IMR-90 (cell line): ENCODE results near the gene DCDC1. TPM values are rescaled to one million over a fixed set of nuclear protein-coding genes. Genes with fewer than 3 reads are reported as not detected.

ENCODE experiments used
- ATAC-seq: fragments of 200-7000 bp; cut with Tn5 transposase; 2 replicates; pipeline ENCODE4 v1.9.1; 2020; ENCODE audit warnings: low read depth, mild to moderate bottlenecking, moderate library complexity
- BruUV-seq: library from RNA; stranded (reverse); fragments of 400-500 nt; replicated peaks from 2 replicates; lab custom pipeline; 2021; lab: Mats Ljungman, UMichigan
- CTCF ChIA-PET: fragments of 300-600 bp; formaldehyde crosslinking; extraction: SDS; loops from one replicate; lab custom pipeline; 2021; ENCODE audit warnings: antibody characterized with exemption; lab: Yijun Ruan, JAX
- POLR2A ChIA-PET: fragments of 300-600 bp; sonication (Branson Sonifier 250); formaldehyde crosslinking; loops from one replicate; lab custom pipeline; 2022; ENCODE audit warnings: antibody characterized with exemption; ENCODE audit not compliant: unreplicated experiment; lab: Charles Lee
- DNase-seq: peaks from one replicate; pipeline ENCODE4 v3.0.0; 2013
- H2AFZ ChIP-seq: replicated peaks from 2 replicates; pipeline ENCODE3; 2013; ENCODE audit warnings: low read length, mild to moderate bottlenecking; ENCODE audit not compliant: poor library complexity
- H2AK5ac ChIP-seq: 2 replicates; pipeline ENCODE4 v1.6.1; 2013; ENCODE audit warnings: low read depth, low read length, inconsistent platforms
- H2AK9ac ChIP-seq: replicated peaks from 2 replicates; pipeline ENCODE3; 2013; ENCODE audit warnings: mild to moderate bottlenecking, low read depth, low read length, moderate library complexity; ENCODE audit not compliant: poor library complexity
- H2BK120ac ChIP-seq: 2 replicates; pipeline ENCODE4 v1.6.1; 2013; ENCODE audit warnings: low read depth, low read length, inconsistent platforms
- H2BK15ac ChIP-seq: 3 replicates; pipeline ENCODE4 v1.6.1; 2013; ENCODE audit warnings: low read depth, low read length, inconsistent platforms
- H2BK20ac ChIP-seq: 2 replicates; pipeline ENCODE4 v1.6.1; 2013; ENCODE audit warnings: low read depth, mild to moderate bottlenecking, inconsistent platforms, low read length, moderate library complexity
- H2BK5ac ChIP-seq: 2 replicates; pipeline ENCODE4 v1.6.1; 2013; ENCODE audit warnings: mild to moderate bottlenecking, low read depth, low read length, inconsistent platforms; ENCODE audit not compliant: poor library complexity, severe bottlenecking
- H3K14ac ChIP-seq: replicated peaks from 2 replicates; pipeline ENCODE4 v1.6.1; 2013; ENCODE audit warnings: low read depth, low read length, inconsistent platforms
- H3K18ac ChIP-seq: 2 replicates; pipeline ENCODE4 v1.6.1; 2013; ENCODE audit warnings: low read depth, low read length, control low read depth
- H3K23ac ChIP-seq: 2 replicates; pipeline ENCODE4 v1.6.1; 2013; ENCODE audit warnings: low read depth, low read length, inconsistent platforms
- H3K27ac ChIP-seq: 2 replicates; pipeline ENCODE4 v1.5.1; 2013; ENCODE audit warnings: mild to moderate bottlenecking, control low read depth, low read length; ENCODE audit not compliant: insufficient read depth
- H3K27me3 ChIP-seq: 2 replicates; pipeline ENCODE4 v1.6.1; 2013; ENCODE audit warnings: low read length; ENCODE audit not compliant: control insufficient read depth, insufficient read depth
- H3K36me3 ChIP-seq: 2 replicates; pipeline ENCODE4 v1.6.1; 2013; ENCODE audit warnings: low read length, mixed read lengths; ENCODE audit not compliant: control insufficient read depth, insufficient read depth
- H3K4ac ChIP-seq: 2 replicates; pipeline ENCODE4 v1.6.1; 2013; ENCODE audit warnings: low read depth, low read length, inconsistent platforms
- H3K4me1 ChIP-seq: 2 replicates; pipeline ENCODE4 v1.6.1; 2013; ENCODE audit warnings: low read length, mixed read lengths; ENCODE audit not compliant: control insufficient read depth, insufficient read depth
- H3K4me2 ChIP-seq: 2 replicates; pipeline ENCODE4 v1.6.1; 2013; ENCODE audit warnings: low read depth, mild to moderate bottlenecking, control low read depth, low read length, moderate library complexity
- H3K4me3 ChIP-seq: 2 replicates; pipeline ENCODE4 v1.5.1; 2013; ENCODE audit warnings: low read depth, mild to moderate bottlenecking, control low read depth, low read length, moderate library complexity; ENCODE audit not compliant: insufficient read depth
- H3K56ac ChIP-seq: 2 replicates; pipeline ENCODE4 v1.6.1; 2013; ENCODE audit warnings: low read length, inconsistent platforms; ENCODE audit not compliant: insufficient read depth; ENCODE audit errors: extremely low read depth
- H3K79me1 ChIP-seq, 2 experiments: 2 replicates each; pipeline ENCODE4 v1.6.1; 2013; ENCODE audit warnings: low read length in 2 of 2, inconsistent platforms in 1 of 2, low read depth in 1 of 2
- H3K9ac ChIP-seq: 2 replicates; pipeline ENCODE4 v1.6.1; 2013; ENCODE audit warnings: low read depth, low read length, control low read depth
- H3K9me1 ChIP-seq: 2 replicates; pipeline ENCODE4 v1.6.1; 2013; ENCODE audit warnings: low read length, inconsistent platforms; ENCODE audit not compliant: insufficient read depth
- H3K9me3 ChIP-seq: 2 replicates; pipeline ENCODE4 v1.6.1; 2013; ENCODE audit warnings: low read length; ENCODE audit not compliant: control insufficient read depth, insufficient read depth
- H4K20me1 ChIP-seq: 2 replicates; pipeline ENCODE4 v1.6.1; 2013; ENCODE audit warnings: low read length, inconsistent platforms; ENCODE audit not compliant: insufficient read depth
- H4K5ac ChIP-seq: 2 replicates; pipeline ENCODE4 v1.6.1; 2013; ENCODE audit warnings: mild to moderate bottlenecking, low read depth, low read length, control low read depth
- H4K8ac ChIP-seq, 2 experiments: 2 replicates each; pipeline ENCODE4 v1.6.1; 2013; ENCODE audit warnings: low read depth in 2 of 2, low read length in 2 of 2, control low read depth in 1 of 2, inconsistent platforms in 1 of 2
- H4K91ac ChIP-seq: 2 replicates; pipeline ENCODE4 v1.6.1; 2013; ENCODE audit warnings: low read depth, low read length, inconsistent platforms; ENCODE audit not compliant: insufficient read depth
- BHLHE40 ChIP-seq: fragments of 150-350 bp; IDR thresholded peaks from 2 replicates; pipeline ENCODE4 v1.6.1; 2016; ENCODE audit warnings: mild to moderate bottlenecking, low read depth, low read length
- FOS ChIP-seq: fragments of 150-350 bp; IDR thresholded peaks from 2 replicates; pipeline ENCODE4 v1.6.1; 2016; ENCODE audit warnings: low read depth, low read length
- MAFK ChIP-seq: IDR thresholded peaks from 2 replicates; pipeline ENCODE4 v1.6.1; 2012; ENCODE audit warnings: low read depth, low read length, improper control_type of control experiment
- MAZ ChIP-seq: IDR thresholded peaks from 2 replicates; pipeline ENCODE4 v1.6.1; 2012; ENCODE audit warnings: low read depth, mild to moderate bottlenecking, low read length, improper control_type of control experiment, moderate library complexity, borderline replicate concordance
- MXI1 ChIP-seq: IDR thresholded peaks from 2 replicates; pipeline ENCODE4 v1.6.1; 2012; ENCODE audit warnings: low read depth, mild to moderate bottlenecking, low read length, moderate library complexity, borderline replicate concordance
- NFE2L2 ChIP-seq: fragments of 150-350 bp; IDR thresholded peaks from 2 replicates; pipeline ENCODE4 v1.6.1; 2016; ENCODE audit warnings: low read depth, mild to moderate bottlenecking, low read length
- RCOR1 ChIP-seq: IDR thresholded peaks from 2 replicates; pipeline ENCODE4 v1.6.1; 2012; ENCODE audit warnings: mild to moderate bottlenecking, low read length, improper control_type of control experiment; ENCODE audit not compliant: insufficient replicate concordance
- SMC3 ChIP-seq: fragments of 150-350 bp; IDR thresholded peaks from 2 replicates; pipeline ENCODE4 v1.6.1; 2016; ENCODE audit warnings: low read depth, mild to moderate bottlenecking, antibody characterized with exemption, low read length, moderate library complexity
- WGBS, 2 experiments: methylation state at CpG; one replicate each; pipeline versions ENCODE4 v1.1.5 to v1.1.7; 2013; ENCODE audit warnings: missing lambda C conversion rate in 2 of 2; ENCODE audit not compliant: insufficient read length in 1 of 2; ENCODE audit errors: extremely low coverage in 2 of 2; 5-methylcytosine and 5-hydroxymethylcytosine counted together
- dilution Hi-C: fragments of 300-500 bp; cut with HindIII; formaldehyde crosslinking; loops from one replicate; pipeline ENCODE4 v1.14.3; 2018; ENCODE audit warnings: low sequenced_read_pairs; ENCODE audit not compliant: unreplicated experiment
- in situ Hi-C: fragments of 300-500 bp; cut with MboI; formaldehyde crosslinking; loops from 3 replicates; pipeline ENCODE4 v1.14.3; 2019; ENCODE audit warnings: low sequenced_read_pairs, inconsistent platforms, mixed read lengths
- intact Hi-C: fragments of 100-400 bp; cut with micrococcal nuclease; formaldehyde crosslinking; loops from 2 replicates; pipeline ENCODE4 v1.10.0; 2022
- polyA plus RNA-seq, 3 experiments: library from polyadenylated mRNA; depleted of rRNA; stranded (reverse); fragments of >200 nt; gene quantifications; 2 replicates each; pipeline ENCODE4 v1.2.3, GENCODE V29; 2012; ENCODE audit warnings: low replicate concordance in 1 of 3
- total RNA-seq: library from RNA; depleted of rRNA; stranded (reverse); fragments of >200 nt; gene quantifications from 2 replicates; pipeline ENCODE4 v1.2.3, GENCODE V29; 2012
- TF ChIP-seq, protein P1 (sequence below): fragments of 150-350 bp; IDR thresholded peaks from 2 replicates; pipeline ENCODE4 v1.6.1; 2016; ENCODE audit warnings: low read depth, mild to moderate bottlenecking, low read length, moderate library complexity, borderline replicate concordance
- TF ChIP-seq, protein P2 (sequence below): fragments of 150-350 bp; IDR thresholded peaks from 2 replicates; pipeline ENCODE4 v1.6.1; 2017; ENCODE audit warnings: mild to moderate bottlenecking, antibody characterized with exemption, low read length, low read depth

DCDC1 gene
- total and polyA plus RNA-seq, 2 of the 4 experiments (the other 2 are of a cell fraction): not detected

DNA sequence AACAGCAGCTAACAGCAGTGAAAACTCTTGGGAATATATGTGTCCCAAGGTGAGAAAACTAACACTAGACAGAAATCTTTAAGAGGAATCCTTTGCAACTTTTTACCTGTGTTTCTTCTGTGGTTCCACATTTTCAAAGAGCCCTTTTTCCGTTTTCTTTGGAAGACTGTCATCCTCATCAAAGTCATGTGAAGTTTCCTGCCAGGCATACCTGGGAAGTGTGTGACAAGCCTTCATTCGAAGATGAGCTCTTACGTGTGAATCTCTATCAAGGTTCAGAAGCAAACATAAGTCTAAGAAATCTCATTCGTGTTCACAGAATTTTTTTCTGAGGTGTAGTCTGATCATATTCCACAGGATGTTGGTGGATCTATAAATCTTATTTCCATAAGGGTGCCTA lies 452.8 kb downstream of the DCDC1 start:
- H2BK15ac ChIP-seq: no peak overlapping the region
- no peak overlapping the region for H2BK120ac ChIP-seq
- H4K5ac ChIP-seq: no peak overlapping the region
- no peak overlapping the region for H3K14ac ChIP-seq
- H3K23ac ChIP-seq: no peak overlapping the region
- no peak overlapping the region for H3K4ac ChIP-seq
- H3K27me3 ChIP-seq: no peaks in the 10 kb centered on the region
- H2AK9ac ChIP-seq: no peak overlapping the region
- ChIA-PET CTCF (no interaction called here), POLR2A (no interaction called here)
- dilution Hi-C loops: no loop called here
- no peak overlapping the region for H3K4me2 ChIP-seq
- H2AK5ac ChIP-seq: no peak overlapping the region
- H3K9ac ChIP-seq: no peak overlapping the region
- H3K36me3 ChIP-seq: no peaks in the 10 kb centered on the region
- in situ Hi-C loops: no loop called here
- H4K8ac ChIP-seq: no peak overlapping the region
- no peak overlapping the region for H4K91ac ChIP-seq
- DNase-seq (no peak), ATAC-seq (no peak)
- BruUV-seq: no TSS peak
- H3K4me1 ChIP-seq: no peaks in the 10 kb centered on the region
- no peak overlapping the region for H3K4me3 ChIP-seq
- H3K9me1 ChIP-seq: no peaks in the 10 kb centered on the region
- no peak overlapping the region for H3K18ac ChIP-seq
- H2AFZ ChIP-seq: no peak overlapping the region
- no CpG with 5 or more reads among the region's 4 CpGs for WGBS, 2 experiments
- H3K79me1 ChIP-seq: no peaks in the 10 kb centered on the region
- intact Hi-C loops: loop anchor here (5.0 to 10.0 kb wide), 2 partner anchors 322 to 1484 kb away; no protein-coding TSS in a partner anchor
- H3K9me3 ChIP-seq: no peaks in the 10 kb centered on the region
- H3K56ac ChIP-seq: no peak overlapping the region
- no peak overlapping the region for H2BK20ac ChIP-seq
- H2BK5ac ChIP-seq: no peak overlapping the region
- H3K27ac ChIP-seq: no peak overlapping the region
- TF ChIP-seq MXI1 (no peak), NFE2L2 (no peak), SMC3 (no peak), MAFK (no peak), RCOR1 (no peak), MAZ (no peak), BHLHE40 (no peak), FOS (no peak)
- TF ChIP-seq, protein P1, sequence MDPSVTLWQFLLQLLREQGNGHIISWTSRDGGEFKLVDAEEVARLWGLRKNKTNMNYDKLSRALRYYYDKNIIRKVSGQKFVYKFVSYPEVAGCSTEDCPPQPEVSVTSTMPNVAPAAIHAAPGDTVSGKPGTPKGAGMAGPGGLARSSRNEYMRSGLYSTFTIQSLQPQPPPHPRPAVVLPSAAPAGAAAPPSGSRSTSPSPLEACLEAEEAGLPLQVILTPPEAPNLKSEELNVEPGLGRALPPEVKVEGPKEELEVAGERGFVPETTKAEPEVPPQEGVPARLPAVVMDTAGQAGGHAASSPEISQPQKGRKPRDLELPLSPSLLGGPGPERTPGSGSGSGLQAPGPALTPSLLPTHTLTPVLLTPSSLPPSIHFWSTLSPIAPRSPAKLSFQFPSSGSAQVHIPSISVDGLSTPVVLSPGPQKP: no peak
- TF ChIP-seq, protein P2, sequence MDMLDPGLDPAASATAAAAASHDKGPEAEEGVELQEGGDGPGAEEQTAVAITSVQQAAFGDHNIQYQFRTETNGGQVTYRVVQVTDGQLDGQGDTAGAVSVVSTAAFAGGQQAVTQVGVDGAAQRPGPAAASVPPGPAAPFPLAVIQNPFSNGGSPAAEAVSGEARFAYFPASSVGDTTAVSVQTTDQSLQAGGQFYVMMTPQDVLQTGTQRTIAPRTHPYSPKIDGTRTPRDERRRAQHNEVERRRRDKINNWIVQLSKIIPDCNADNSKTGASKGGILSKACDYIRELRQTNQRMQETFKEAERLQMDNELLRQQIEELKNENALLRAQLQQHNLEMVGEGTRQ: no peak
- no peaks in the 10 kb centered on the region for H4K20me1 ChIP-seq
